Tracheal epithelial cell (primary cell): ENCODE data around the gene TMEM179B. TPM values are rescaled to one million over a fixed set of nuclear protein-coding genes. Genes with fewer than 3 reads are reported as not detected.

Experiments used
- total RNA-seq: library from RNA; depleted of rRNA; stranded (reverse); fragments of >200 nt; gene quantifications from 2 replicates; pipeline ENCODE4 v1.2.1, GENCODE V29; 2014

Gene TMEM179B, protein sequence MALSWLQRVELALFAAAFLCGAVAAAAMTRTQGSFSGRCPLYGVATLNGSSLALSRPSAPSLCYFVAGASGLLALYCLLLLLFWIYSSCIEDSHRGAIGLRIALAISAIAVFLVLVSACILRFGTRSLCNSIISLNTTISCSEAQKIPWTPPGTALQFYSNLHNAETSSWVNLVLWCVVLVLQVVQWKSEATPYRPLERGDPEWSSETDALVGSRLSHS
- total RNA-seq = 39.3 and 46.3 TPM in 2 replicates

DNA sequence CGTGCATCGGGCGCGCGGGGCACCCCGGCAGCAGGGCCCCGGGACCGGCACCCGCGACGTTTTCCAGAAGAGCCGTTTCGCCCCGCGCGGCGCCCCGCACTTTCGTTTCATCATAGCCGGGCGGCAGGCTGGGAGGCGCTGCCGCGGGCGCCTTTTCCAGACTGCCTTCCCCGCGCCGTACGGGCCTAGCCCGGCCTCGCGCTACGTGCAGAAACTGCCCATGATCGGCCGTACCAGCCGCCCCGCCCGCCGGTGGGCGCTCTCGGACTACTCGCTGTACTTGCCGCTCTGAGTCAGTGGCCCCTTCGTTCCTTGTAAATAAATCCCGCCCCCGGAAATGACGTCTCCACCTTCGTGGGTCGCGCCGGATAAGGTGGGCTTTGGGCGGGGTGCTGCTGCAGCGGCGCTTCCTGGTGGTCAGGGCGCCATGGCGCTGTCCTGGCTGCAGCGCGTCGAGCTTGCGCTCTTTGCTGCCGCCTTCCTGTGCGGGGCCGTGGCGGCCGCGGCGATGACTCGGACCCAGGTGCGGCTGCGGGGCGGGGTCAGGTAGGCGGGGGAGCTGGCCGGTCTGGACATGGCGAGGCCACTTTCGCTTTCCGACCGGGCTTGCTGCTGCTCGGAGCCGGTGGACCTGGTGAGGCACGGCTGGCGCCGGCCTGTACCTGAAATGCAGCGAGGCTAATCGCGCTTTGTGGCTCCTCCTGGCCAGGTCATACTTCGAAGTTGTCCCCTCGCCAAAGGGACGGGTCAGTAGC is at the start of gene TMEM179B:
TMEM179B (plus strand) TSS at position 398 of the 755 bp plus-strand sequence; CDS start at position 428, 30 bp downstream.

GRCh38 chr11:62753736-62754603 is 33.2 kb upstream of the TMEM179B start, which contains the start of gene ZBTB3:
ZBTB3 (minus strand) TSS chr11:62754160; CDS start chr11:62753664, 496 bp downstream.

DNA sequence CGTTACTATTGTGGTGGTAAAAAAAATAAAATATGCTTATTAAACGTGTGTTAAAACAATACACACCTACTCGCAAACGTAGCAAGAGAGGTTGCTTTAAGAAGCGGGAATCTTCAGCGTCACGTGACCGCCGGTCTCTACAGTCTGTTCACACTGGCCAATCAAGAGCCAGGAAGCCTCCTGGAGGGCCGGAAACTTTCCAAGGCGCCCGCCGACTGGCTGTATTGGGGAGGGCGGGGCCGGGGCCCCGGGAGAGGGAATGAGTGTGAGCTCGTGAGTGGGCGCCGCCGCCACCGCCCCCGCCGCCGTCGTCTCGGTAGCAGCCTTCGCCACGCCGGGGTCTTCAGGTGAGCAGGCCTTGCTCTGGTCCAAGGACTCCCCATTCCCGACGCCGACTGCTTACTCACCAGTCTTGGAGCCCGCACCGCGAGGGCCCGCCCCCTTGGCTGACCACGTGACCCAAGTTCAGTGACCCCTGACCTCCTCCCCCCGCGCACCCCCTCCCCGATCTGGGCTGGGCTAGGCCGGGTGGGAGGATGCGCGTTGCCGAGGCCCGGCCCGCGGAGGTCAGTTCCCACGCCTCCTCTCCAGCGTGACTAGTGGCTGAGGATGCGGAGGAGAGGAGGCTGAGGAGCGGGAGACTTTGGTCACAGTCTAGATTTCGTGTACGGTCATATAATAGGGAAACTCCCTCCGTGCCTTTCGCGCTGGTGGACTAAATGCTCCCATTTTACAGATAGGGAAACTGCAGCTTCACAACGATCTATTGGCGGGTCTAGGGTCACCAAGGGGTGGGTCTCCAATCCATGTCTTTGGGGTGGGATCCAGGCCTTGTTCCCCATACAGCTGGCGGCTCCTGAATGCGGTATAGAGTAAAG is 15.8 kb upstream of the TMEM179B start, which contains the start of gene TAF6L:
TAF6L (plus strand) TSS at position 253 of the 878 bp plus-strand sequence. CDS start 4,388 bp downstream, outside the sequence.

GRCh38 chr11:62791501-62792201 is 4.4 kb downstream of the TMEM179B start, which contains the start of gene TMEM223:
TMEM223 (minus strand) TSS chr11:62792006; CDS start chr11:62791994, 12 bp downstream.

DNA sequence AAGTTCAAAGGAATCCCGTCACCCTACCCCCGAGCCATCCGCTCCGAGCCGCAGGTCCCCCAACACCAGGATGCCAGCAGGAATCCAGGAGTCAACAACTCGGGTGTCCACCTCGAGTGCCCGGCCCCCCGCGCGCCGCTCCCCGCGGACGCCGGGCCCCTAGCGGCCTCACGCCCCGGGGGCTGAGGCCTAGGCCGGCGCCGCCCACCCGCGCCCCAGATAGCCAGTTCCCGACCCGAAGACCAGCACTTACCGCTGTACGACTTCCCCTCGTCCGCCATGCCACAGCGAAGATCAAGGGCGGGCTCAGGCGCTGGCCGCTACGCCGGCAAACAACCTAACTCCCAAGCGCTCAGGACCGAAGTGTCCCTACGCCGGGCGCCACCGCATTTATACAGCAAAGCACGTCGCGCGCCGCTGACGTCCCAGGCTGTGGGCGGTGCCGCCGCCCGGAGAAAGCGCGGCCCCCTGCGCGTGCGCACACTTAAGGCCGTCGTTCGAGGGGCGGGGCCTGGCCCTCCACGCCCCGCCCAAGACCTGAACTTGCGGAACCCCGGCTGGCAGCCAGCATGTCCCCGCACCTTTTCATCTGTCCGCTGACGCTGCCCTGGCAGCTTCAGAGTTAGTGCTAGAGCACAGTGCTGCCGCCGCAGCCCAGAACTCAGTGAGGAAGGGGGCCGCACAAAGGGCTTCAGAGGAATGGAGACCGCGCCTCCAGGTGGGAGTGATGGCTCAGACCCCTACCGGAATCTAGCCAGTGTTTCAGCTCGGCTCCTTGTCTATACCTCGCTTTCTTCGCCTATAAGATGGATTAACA is 18.1 kb downstream of the TMEM179B start, which contains the start of gene NXF1:
NXF1 (minus strand) TSS at position 365 of the 817 bp plus-strand sequence; CDS start at position 281, 84 bp downstream.

DNA sequence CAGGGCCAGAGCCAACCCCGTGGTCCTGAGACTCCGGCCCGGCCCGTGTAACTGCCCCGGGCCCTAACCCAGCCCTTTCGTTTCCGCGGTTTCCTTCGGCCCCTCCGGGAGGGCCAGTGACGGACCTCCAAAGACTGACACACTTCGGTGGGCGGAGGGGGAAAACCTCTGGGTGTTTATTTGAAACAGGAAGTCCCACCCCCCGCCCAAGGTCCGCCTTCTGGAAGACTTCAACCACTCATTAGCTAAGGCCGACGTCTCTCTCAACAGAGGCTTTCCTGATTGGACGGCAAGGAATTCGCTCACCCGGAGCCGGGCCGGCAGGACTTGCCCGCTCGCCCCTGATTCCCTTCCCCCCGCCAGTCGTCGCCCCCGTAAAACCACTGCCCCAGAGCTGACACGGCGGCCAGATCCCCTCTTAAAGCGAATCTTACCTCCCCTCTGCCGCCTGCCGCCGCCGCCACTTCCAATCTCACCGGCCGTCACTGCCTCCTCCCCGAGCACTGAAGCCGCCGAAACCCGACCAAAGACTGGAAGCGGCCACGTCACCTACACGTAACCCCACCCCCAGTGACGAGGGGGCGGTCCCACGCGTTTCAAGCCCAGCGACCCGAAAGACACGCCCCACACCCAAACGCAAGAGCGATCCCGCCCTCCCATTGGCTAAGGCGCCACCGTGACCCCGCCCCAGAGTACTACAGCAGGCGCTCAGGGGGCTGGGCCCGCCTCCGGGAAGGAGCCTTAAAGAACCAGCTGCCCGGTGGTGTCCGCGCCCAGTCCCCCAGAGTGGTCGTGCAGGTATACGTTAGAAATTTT is 44.5 kb downstream of the TMEM179B start, which contains the start of gene STX5:
STX5 (minus strand) TSS at position 532 of the 816 bp plus-strand sequence. CDS start 808 bp downstream, outside the sequence.

DNA sequence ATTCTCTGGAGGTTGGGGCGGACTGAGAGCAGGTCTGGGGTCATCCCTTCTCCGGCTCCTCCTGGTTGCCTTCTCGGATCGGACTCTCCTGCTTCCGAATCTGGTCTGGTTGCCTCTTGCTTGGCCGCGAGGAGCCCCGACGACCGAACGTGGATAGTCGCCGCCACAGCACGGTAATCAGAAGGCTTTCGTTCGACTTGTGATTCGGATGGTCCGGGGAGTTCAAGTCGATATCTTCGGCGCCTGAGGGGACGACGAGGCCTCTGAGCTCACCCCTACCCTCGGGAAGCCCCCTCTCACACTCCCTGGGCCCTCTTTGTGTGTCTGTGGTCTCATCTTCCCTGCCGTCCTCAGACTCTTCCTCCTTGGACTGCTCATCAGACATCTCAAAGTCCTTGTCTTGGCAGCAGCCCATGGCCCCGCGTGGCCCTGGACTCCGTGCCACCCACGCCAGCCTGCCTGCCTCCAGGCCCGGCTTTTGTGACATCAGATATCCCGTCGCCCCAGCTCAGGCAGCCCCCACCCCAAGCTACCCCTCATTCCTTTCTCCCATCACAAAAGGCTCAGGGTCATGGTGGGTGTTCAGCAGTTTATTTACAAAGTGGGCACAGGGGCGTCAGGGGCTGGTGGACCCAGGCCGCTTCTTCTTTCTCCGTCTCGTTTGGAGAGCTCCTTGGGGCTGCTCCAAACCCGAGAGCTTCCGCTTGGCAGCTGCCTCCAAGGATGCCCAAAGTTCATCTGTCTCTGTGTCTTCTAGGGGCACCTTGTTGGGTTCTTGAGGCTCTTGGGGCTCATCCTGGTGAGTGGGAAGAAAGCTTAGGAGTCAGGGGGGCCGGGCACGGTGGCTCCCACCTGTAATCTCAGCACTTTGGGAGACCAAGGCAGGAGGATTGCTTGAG is 45.4 kb downstream of the TMEM179B start, which contains the start of gene TEX54:
TEX54 (minus strand) TSS at position 506 of the 899 bp plus-strand sequence.

GRCh38 chr11:62839050-62839945 is 52.1 kb downstream of the TMEM179B start, which contains the start of gene WDR74:
WDR74 (minus strand) TSS chr11:62839590; CDS start chr11:62839570, 20 bp downstream.

Other genes starting within 250 kb of the TMEM179B start
- 448 and 668 TPM in 2 replicates for gene AHNAK, start 240.6 kb upstream of the TMEM179B start, total RNA-seq
- 1,841 and 2,603 TPM in 2 replicates for gene EEF1G, start 213.5 kb upstream of the TMEM179B start, total RNA-seq
- gene TUT1, start 195.9 kb upstream of the TMEM179B start, total RNA-seq = 7.0 and 9.0 TPM in 2 replicates
- 141 and 164 TPM in 2 replicates for gene MTA2, start 185.5 kb upstream of the TMEM179B start, total RNA-seq
- 12.1 and 17.8 TPM in 2 replicates for gene EML3, start 174.6 kb upstream of the TMEM179B start, total RNA-seq
- 1.4 and 3.0 TPM in 2 replicates for gene ROM1, start 174.1 kb upstream of the TMEM179B start, total RNA-seq
- 45.1 and 50.5 TPM in 2 replicates for gene B3GAT3, start 165.4 kb upstream of the TMEM179B start, total RNA-seq
- gene GANAB, start 140.8 kb upstream of the TMEM179B start, total RNA-seq = 132 and 144 TPM in 2 replicates
- gene INTS5, start 134.1 kb upstream of the TMEM179B start, total RNA-seq = 25.8 and 30.5 TPM in 2 replicates
- gene C11orf98, start 122.2 kb upstream of the TMEM179B start, total RNA-seq = 23.9 and 32.8 TPM in 2 replicates
- 4.3 and 26.0 TPM in 2 replicates for gene CSKMT, start 122.1 kb upstream of the TMEM179B start, total RNA-seq
- 11.6 and 20.2 TPM in 2 replicates for gene UQCC3, start 115.7 kb upstream of the TMEM179B start, total RNA-seq
- gene LBHD1, start 115.1 kb upstream of the TMEM179B start, total RNA-seq = 0.85 and 0.96 TPM in 2 replicates
- gene UBXN1, start 108.3 kb upstream of the TMEM179B start, total RNA-seq = 172 and 236 TPM in 2 replicates
- under 0.01 and 0.21 TPM in 2 replicates for gene LRRN4CL, start 97.9 kb upstream of the TMEM179B start, total RNA-seq
- gene BSCL2, start 80.0 kb upstream of the TMEM179B start, total RNA-seq = 27.0 and 61.6 TPM in 2 replicates
- gene GNG3, start 79.7 kb upstream of the TMEM179B start, total RNA-seq = not detected in 2 replicates
- 6.0 and 7.2 TPM in 2 replicates for gene HNRNPUL2, start 59.9 kb upstream of the TMEM179B start, total RNA-seq
- 19.5 and 36.2 TPM in 2 replicates for gene TTC9C, start 58.9 kb upstream of the TMEM179B start, total RNA-seq
- gene ZBTB3, start 33.2 kb upstream of the TMEM179B start, total RNA-seq = 9.9 and 11.5 TPM in 2 replicates
- 71.8 and 86.8 TPM in 2 replicates for gene POLR2G, start 25.8 kb upstream of the TMEM179B start, total RNA-seq
- 13.3 and 21.1 TPM in 2 replicates for gene TAF6L, start 16.0 kb upstream of the TMEM179B start, total RNA-seq
- gene TMEM223, start 4.6 kb downstream of the TMEM179B start, total RNA-seq = 25.8 and 29.6 TPM in 2 replicates
- 8.5 and 11.8 TPM in 2 replicates for gene NXF1, start 18.0 kb downstream of the TMEM179B start, total RNA-seq
- 24.9 and 27.2 TPM in 2 replicates for gene STX5, start 44.6 kb downstream of the TMEM179B start, total RNA-seq
- not detected in 2 replicates for gene TEX54, start 45.4 kb downstream of the TMEM179B start, total RNA-seq
- 85.3 and 91.8 TPM in 2 replicates for gene WDR74, start 52.2 kb downstream of the TMEM179B start, total RNA-seq
- gene SLC3A2, start 93.5 kb downstream of the TMEM179B start, total RNA-seq = 423 and 762 TPM in 2 replicates
- not detected in 2 replicates for gene CHRM1, start 134.0 kb downstream of the TMEM179B start, total RNA-seq
- gene SLC22A6, start 197.6 kb downstream of the TMEM179B start, total RNA-seq = not detected in 2 replicates
- not detected in 2 replicates for gene SLC22A8, start 228.4 kb downstream of the TMEM179B start, total RNA-seq